Measurements from ENCODE around the gene RNF125. TPM values are rescaled to one million over a fixed set of nuclear protein-coding genes. Genes with fewer than 3 reads are reported as not detected.
"Not testable (repeated sequence)": the region's sequence is repeated elsewhere in the genome, so short reads cannot be mapped to it uniquely, and the experiment has no call there.

Gene RNF125
- total and polyA plus RNA-seq, 5 donors = 1.1 to 2.7 (median 2.1) TPM

- H3K9me3 ChIP-seq (ENCODE audit: control insufficient read depth, low read length) = no peaks in the 10 kb centered on the region
- no peak for ATAC-seq
- H3K27me3 ChIP-seq (ENCODE audit: control insufficient read depth, insufficient read depth) = no peaks in the 10 kb centered on the region
- no peak for DNase-seq
- peaks cover 8% of the 10 kb centered on the region for H3K4me1 ChIP-seq (ENCODE audit: control insufficient read depth, insufficient read depth, low read length)
- intact Hi-C loops (cut with DNase I) = no loop called here
- 75% methylated on average over 2 of the region's 2 CpGs for WGBS
- no peak overlapping the region for H3K27ac ChIP-seq (ENCODE audit: low read length)
- H3K4me3 ChIP-seq (ENCODE audit: low read length) = no peak overlapping the region
These were observed 27.8 kb upstream of the RNF125 start for GRCh38 chr18:31990823-31991222.

GRCh38 chr18:31996007-31996406, 22.6 kb upstream of the RNF125 start:
- H3K27ac ChIP-seq (ENCODE audit: low read length) = no peak overlapping the region
- H3K4me1 ChIP-seq (ENCODE audit: control insufficient read depth, insufficient read depth, low read length) = peaks cover 8% of the 10 kb centered on the region
- no peaks in the 10 kb centered on the region for H3K27me3 ChIP-seq (ENCODE audit: control insufficient read depth, insufficient read depth)
- H3K4me3 ChIP-seq (ENCODE audit: low read length) = no peak overlapping the region
- intact Hi-C loops (cut with DNase I) = no loop called here
- DNase-seq = no peak
- H3K9me3 ChIP-seq (ENCODE audit: control insufficient read depth, low read length) = no peaks in the 10 kb centered on the region
- 79% methylated on average over 7 of the region's 7 CpGs for WGBS
- ATAC-seq = no peak

GRCh38 chr18:31998880-31999412, 19.7 kb upstream of the RNF125 start:
- ATAC-seq = no peak
- no peaks in the 10 kb centered on the region for H3K27me3 ChIP-seq (ENCODE audit: control insufficient read depth, insufficient read depth)
- no peaks in the 10 kb centered on the region for H3K9me3 ChIP-seq (ENCODE audit: control insufficient read depth, low read length)
- no peak overlapping the region for H3K4me3 ChIP-seq (ENCODE audit: low read length)
- no peak overlapping the region for H3K27ac ChIP-seq (ENCODE audit: low read length)
- WGBS = 54% methylated on average over 5 of the region's 5 CpGs
- no peak for DNase-seq
- intact Hi-C loops (cut with DNase I) = no loop called here
- H3K4me1 ChIP-seq (ENCODE audit: control insufficient read depth, insufficient read depth, low read length) = no peaks in the 10 kb centered on the region

DNA sequence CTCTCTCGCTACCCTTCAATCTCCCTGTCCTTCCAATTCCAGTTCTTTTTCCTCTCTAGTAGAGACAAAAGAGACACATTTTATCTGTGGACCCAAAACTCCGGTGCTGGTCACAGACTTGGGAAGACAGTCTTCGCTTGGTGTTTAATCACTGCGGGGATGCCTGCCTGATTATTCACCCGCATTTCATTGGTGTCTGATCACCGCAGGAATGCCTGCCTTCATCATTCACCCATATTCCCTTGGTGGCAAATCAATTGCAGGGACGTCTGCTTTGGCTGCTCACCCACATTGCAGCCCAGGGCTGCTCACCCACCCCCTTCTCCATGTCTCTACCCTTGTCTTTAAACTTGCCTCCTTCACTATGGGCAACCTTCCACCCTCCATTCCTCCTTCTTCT, 17.5 kb upstream of the RNF125 start:
- ATAC-seq = not testable (repeated sequence)
- 95% methylated on average over 7 of the region's 7 CpGs for WGBS
- intact Hi-C loops (cut with DNase I) = loop anchor here in 1 of 4 donors (10.0 kb wide), 1 partner anchor 446 kb away; no protein-coding TSS in a partner anchor

GRCh38 chr18:32003822-32004221, 14.8 kb upstream of the RNF125 start:
- ATAC-seq; H3K4me3 ChIP-seq (ENCODE audit: low read length); DNase-seq; H3K27ac ChIP-seq (ENCODE audit: low read length); H3K4me1 ChIP-seq (ENCODE audit: control insufficient read depth, insufficient read depth, low read length); H3K27me3 ChIP-seq (ENCODE audit: control insufficient read depth, insufficient read depth); H3K9me3 ChIP-seq (ENCODE audit: control insufficient read depth, low read length): not testable (repeated sequence)
- 82% methylated on average over 2 of the region's 2 CpGs for WGBS
- intact Hi-C loops (cut with DNase I) = loop anchor here in 1 of 4 donors (10.0 kb wide), 1 partner anchor 449 kb away; no protein-coding TSS in a partner anchor

More for the DNA sequence above, 17.5 kb upstream of the RNF125 start:
- H3K4me1 ChIP-seq (ENCODE audit: control insufficient read depth, insufficient read depth, low read length); DNase-seq; H3K4me3 ChIP-seq (ENCODE audit: low read length); H3K9me3 ChIP-seq (ENCODE audit: control insufficient read depth, low read length); H3K27ac ChIP-seq (ENCODE audit: low read length); H3K27me3 ChIP-seq (ENCODE audit: control insufficient read depth, insufficient read depth): not testable (repeated sequence)

- H3K4me3 ChIP-seq (ENCODE audit: low read length) = no peak overlapping the region
- no peak overlapping the region for H3K27ac ChIP-seq (ENCODE audit: low read length)
- no peaks in the 10 kb centered on the region for H3K27me3 ChIP-seq (ENCODE audit: control insufficient read depth, insufficient read depth)
- H3K9me3 ChIP-seq (ENCODE audit: control insufficient read depth, low read length) = no peaks in the 10 kb centered on the region
- H3K4me1 ChIP-seq (ENCODE audit: control insufficient read depth, insufficient read depth, low read length) = no peaks in the 10 kb centered on the region
- ATAC-seq = no peak
- 88% methylated on average over 5 of the region's 5 CpGs for WGBS
- intact Hi-C loops (cut with DNase I) = no loop called here
- no peak for DNase-seq
These were observed 8.4 kb upstream of the RNF125 start for GRCh38 chr18:32010124-32010721.

- ATAC-seq (no peak), DNase-seq (no peak)
- H3K9me3 ChIP-seq (ENCODE audit: control insufficient read depth, low read length) = no peaks in the 10 kb centered on the region
- no peak overlapping the region for H3K27ac ChIP-seq (ENCODE audit: low read length)
- H3K27me3 ChIP-seq (ENCODE audit: control insufficient read depth, insufficient read depth) = no peaks in the 10 kb centered on the region
- intact Hi-C loops (cut with DNase I) = no loop called here
- no peak overlapping the region for H3K4me3 ChIP-seq (ENCODE audit: low read length)
- 96% methylated on average over 3 of the region's 3 CpGs for WGBS
- H3K4me1 ChIP-seq (ENCODE audit: control insufficient read depth, insufficient read depth, low read length) = no peaks in the 10 kb centered on the region
These were observed 7.4 kb upstream of the RNF125 start for GRCh38 chr18:32011193-32011592.

DNA sequence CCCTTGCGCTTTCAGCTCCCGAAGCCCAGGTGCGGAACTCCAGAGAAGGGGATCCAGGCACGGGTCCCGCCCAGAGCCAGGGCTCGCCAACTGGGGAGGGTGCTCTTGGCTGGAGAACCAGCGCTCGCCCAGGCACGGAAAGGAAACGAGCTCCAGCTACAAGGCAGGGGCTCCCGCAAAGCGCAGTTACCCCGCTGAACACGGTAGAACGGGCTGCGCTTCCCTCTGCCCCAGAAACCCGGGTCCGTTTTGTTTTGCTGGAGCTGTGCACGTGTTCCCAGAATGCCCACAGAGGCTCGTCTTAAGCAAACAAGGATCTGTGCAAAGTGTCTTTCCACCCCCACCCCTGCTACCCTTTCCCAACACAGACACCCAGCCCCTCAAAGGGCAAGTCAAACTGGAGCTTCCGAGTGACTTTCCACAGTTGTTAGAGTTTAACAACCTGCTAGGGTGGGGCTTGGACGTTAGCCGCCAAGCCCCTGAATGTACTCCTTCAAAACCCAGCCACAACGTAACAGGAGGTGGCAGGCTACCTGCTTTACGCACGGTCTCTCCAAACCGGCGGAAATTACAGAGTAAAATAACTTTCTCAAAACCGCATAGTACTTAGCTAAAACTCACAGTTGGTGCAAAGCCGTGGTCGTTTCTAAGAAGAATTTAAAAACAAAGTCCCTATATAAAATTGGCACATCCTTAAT, 775 bp downstream of the RNF125 start:
- DNase-seq = peak; percentile 26 to 78 (median 75)
- no peaks in the 10 kb centered on the region for H3K9me3 ChIP-seq (ENCODE audit: control insufficient read depth, low read length)
- ATAC-seq = peak; percentile 64 to 65
- H3K4me1 ChIP-seq (ENCODE audit: control insufficient read depth, insufficient read depth, low read length) = no peaks in the 10 kb centered on the region
- peak overlapping the region; percentile 1 for H3K27ac ChIP-seq (ENCODE audit: low read length)
- 4% methylated on average over 31 of the region's 31 CpGs for WGBS
- intact Hi-C loops (cut with DNase I) = no loop called here
- peak overlapping the region; percentile 38 for H3K4me3 ChIP-seq (ENCODE audit: low read length)
- no peaks in the 10 kb centered on the region for H3K27me3 ChIP-seq (ENCODE audit: control insufficient read depth, insufficient read depth)

GRCh38 chr18:32019949-32020625, 1.5 kb downstream of the RNF125 start:
- 54% methylated on average over 14 of the region's 14 CpGs for whole genome bisulfite sequencing
- intact Hi-C loops (cut with DNase I); H3K4me1 ChIP-seq (ENCODE audit: control insufficient read depth, insufficient read depth, low read length); H3K27me3 ChIP-seq (ENCODE audit: control insufficient read depth, insufficient read depth); H3K27ac ChIP-seq (ENCODE audit: low read length); ATAC-seq; H3K9me3 ChIP-seq (ENCODE audit: control insufficient read depth, low read length): not testable (repeated sequence)
- H3K4me3 ChIP-seq (ENCODE audit: low read length) = peak overlapping the region; percentile 38
- DNase-seq = peak in 1 of 3 donors; percentile 20

DNA sequence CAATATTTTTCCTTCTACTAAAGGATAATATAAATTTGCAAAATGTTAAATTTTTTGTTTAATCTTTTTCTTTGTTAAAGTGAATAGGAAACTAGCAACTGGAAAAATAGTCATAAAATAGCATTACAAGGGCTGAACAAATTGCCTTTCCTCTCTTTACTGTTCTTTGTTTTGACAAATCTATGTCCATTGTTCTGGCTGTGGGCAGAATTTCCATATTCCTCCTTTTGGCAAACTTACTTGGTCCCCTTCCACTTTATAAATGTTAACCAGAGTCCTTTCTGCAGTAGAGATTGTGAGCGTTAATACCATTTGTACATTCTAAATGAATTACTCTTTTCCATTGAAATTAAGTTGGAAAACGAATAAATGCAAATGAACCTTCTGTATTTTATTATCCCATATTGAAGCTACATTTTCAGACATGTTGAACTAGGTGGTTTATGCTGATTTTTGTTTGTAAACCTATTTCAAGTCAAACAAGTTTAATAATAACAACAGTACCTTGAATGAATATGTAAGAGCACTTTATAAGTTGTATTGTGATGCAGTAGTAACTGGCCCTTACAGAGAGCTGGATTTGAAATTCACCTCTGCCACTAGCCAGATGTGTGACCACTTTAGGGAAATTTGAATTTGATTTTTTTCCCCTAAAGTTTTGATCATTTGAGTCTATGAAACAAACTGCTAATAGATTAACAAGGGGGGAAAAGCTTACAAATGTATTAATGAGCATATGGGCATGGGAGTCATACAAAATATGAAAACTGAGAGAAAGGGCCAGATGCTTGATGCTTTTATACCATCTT, 3.3 kb downstream of the RNF125 start:
- no peak overlapping the region for H3K4me3 ChIP-seq (ENCODE audit: low read length)
- H3K27me3 ChIP-seq (ENCODE audit: control insufficient read depth, insufficient read depth) = no peaks in the 10 kb centered on the region
- H3K4me1 ChIP-seq (ENCODE audit: control insufficient read depth, insufficient read depth, low read length) = no peaks in the 10 kb centered on the region
- no peak overlapping the region for H3K27ac ChIP-seq (ENCODE audit: low read length)
- H3K9me3 ChIP-seq (ENCODE audit: control insufficient read depth, low read length) = no peaks in the 10 kb centered on the region
- intact Hi-C loops (cut with DNase I) = no loop called here
- DNase-seq (no peak), ATAC-seq (no peak)
- 61% methylated on average over 2 of the region's 2 CpGs for WGBS
